Thyroid gland (tissue), 4 donors: ENCODE measurements around the gene CHRNA1.

Experiments
- CTCF ChIP-seq, 6 experiments: fragments of 200-600 bp in 3 of 6; fragments of 450-650 bp in 3 of 6; sonication (generic) in 3 of 6; IDR thresholded peaks; one replicate each; pipeline ENCODE4 v1.5.1; 2016 to 2019; ENCODE audit warnings: antibody characterized with exemption in 6 of 6, mild to moderate bottlenecking in 2 of 6, inconsistent platforms in 1 of 6, moderate library complexity in 1 of 6
- POLR2A ChIP-seq, 2 donors: fragments of 450-650 bp; IDR thresholded peaks; one replicate each; pipeline ENCODE4 v1.6.1; 2017; ENCODE audit warnings: antibody characterized with exemption in 2 of 2, mild to moderate bottlenecking in 2 of 2, moderate library complexity in 1 of 2

- TF ChIP-seq CTCF (IDR thresholded peaks at IDR 0.05) (no peak), POLR2A (IDR thresholded peaks at IDR 0.05) (no peak)
Measured at GRCh38 chr2:174761837-174762236, 2.4 kb downstream of the CHRNA1 start.
